ENCODE data around the gene RELA. TPM values are rescaled to one million over a fixed set of nuclear protein-coding genes. Genes with fewer than 3 reads are reported as not detected.

RELA gene
- total and polyA plus RNA-seq, 4 donors: 14.5 to 57.7 (median 41.7) TPM

- Histone ChIP-seq H3K27ac (ENCODE audit: low read depth, low read length) (no peak overlapping the region), H3K36me3 (ENCODE audit: control insufficient read depth, insufficient read depth, low read length) (peaks cover 67% of the 10 kb centered on the region)
Observed at GRCh38 chr11:65616575-65617001, 46.1 kb downstream of the RELA start.

GRCh38 chr11:65615950-65616574, 46.7 kb downstream of the RELA start:
- WGBS (ENCODE audit: insufficient coverage): 0% methylated on average over 42 of the region's 50 CpGs
- Histone ChIP-seq H3K9me3 (ENCODE audit: control insufficient read depth, insufficient read depth, low read length) (no peaks in the 10 kb centered on the region), H3K36me3 (ENCODE audit: control insufficient read depth, insufficient read depth, low read length) (peaks cover 67% of the 10 kb centered on the region), H3K27me3 (ENCODE audit: control insufficient read depth, insufficient read depth, low read length) (no peaks in the 10 kb centered on the region), H3K27ac (ENCODE audit: low read depth, low read length) (peak overlapping the region; percentile 74), H3K4me1 (ENCODE audit: control insufficient read depth, insufficient read depth, low read length) (peaks cover 54% of the 10 kb centered on the region), H3K4me3 (ENCODE audit: low read depth, low read length) (peak overlapping the region; percentile 85)
- DNase-seq (ENCODE audit: low read depth in 4 of 6, low spot score in 6 of 6): no peak

More at GRCh38 chr11:65616575-65617001, 46.1 kb downstream of the RELA start:
- H3K4me3 ChIP-seq (ENCODE audit: low read depth, low read length): peak overlapping the region; percentile 85
- WGBS (ENCODE audit: insufficient coverage): 81% methylated on average over 8 of the region's 10 CpGs
- peaks cover 49% of the 10 kb centered on the region for H3K4me1 ChIP-seq (ENCODE audit: control insufficient read depth, insufficient read depth, low read length)
- no peaks in the 10 kb centered on the region for H3K9me3 ChIP-seq (ENCODE audit: control insufficient read depth, insufficient read depth, low read length)
- no peak for DNase-seq (ENCODE audit: low read depth in 4 of 6, low spot score in 6 of 6)
- no peaks in the 10 kb centered on the region for H3K27me3 ChIP-seq (ENCODE audit: control insufficient read depth, insufficient read depth, low read length)

- Histone ChIP-seq H3K9me3 (ENCODE audit: control insufficient read depth, insufficient read depth, low read length) (no peaks in the 10 kb centered on the region), H3K4me1 (ENCODE audit: control insufficient read depth, insufficient read depth, low read length) (peaks cover 61% of the 10 kb centered on the region), H3K4me3 (ENCODE audit: low read depth, low read length) (peak within 1 kb of the TSS; percentile 85), H3K27me3 (ENCODE audit: control insufficient read depth, insufficient read depth, low read length) (no peaks in the 10 kb centered on the region), H3K36me3 (ENCODE audit: control insufficient read depth, insufficient read depth, low read length) (peaks cover 64% of the 10 kb centered on the region), H3K27ac (ENCODE audit: low read depth, low read length) (peak within 1 kb of the TSS; percentile 92)
- peak; percentile 100 for DNase-seq (ENCODE audit: low read depth in 4 of 6, low spot score in 6 of 6)
- under 1% methylated on average over 55 of the region's 55 CpGs for WGBS (ENCODE audit: insufficient coverage)
Observed at GRCh38 chr11:65615229-65615949, 47.3 kb downstream of the RELA start, which contains the start of gene PCNX3. TSS of gene PCNX3 (plus strand) at chr11:65615776. CDS start at chr11:65616312, 536 bp downstream.

GRCh38 chr11:65613091-65613928, 49.4 kb downstream of the RELA start:
- peaks cover 73% of the 10 kb centered on the region for H3K4me1 ChIP-seq (ENCODE audit: control insufficient read depth, insufficient read depth, low read length)
- H3K4me3 ChIP-seq (ENCODE audit: low read depth, low read length): peak overlapping the region; percentile 85
- WGBS (ENCODE audit: insufficient coverage): 44% methylated on average over 37 of the region's 43 CpGs
- H3K27me3 ChIP-seq (ENCODE audit: control insufficient read depth, insufficient read depth, low read length): no peaks in the 10 kb centered on the region
- H3K36me3 ChIP-seq (ENCODE audit: control insufficient read depth, insufficient read depth, low read length): peaks cover 56% of the 10 kb centered on the region
- DNase-seq (ENCODE audit: low read depth in 4 of 6, low spot score in 6 of 6): no peak
- peak overlapping the region; percentile 92 for H3K27ac ChIP-seq (ENCODE audit: low read depth, low read length)
- H3K9me3 ChIP-seq (ENCODE audit: control insufficient read depth, insufficient read depth, low read length): no peaks in the 10 kb centered on the region

GRCh38 chr11:65612691-65613090, 50.0 kb downstream of the RELA start:
- WGBS (ENCODE audit: insufficient coverage): 70% methylated on average over 7 of the region's 7 CpGs

GRCh38 chr11:65611758-65612603, 50.7 kb downstream of the RELA start:
- Histone ChIP-seq H3K27me3 (ENCODE audit: control insufficient read depth, insufficient read depth, low read length) (no peaks in the 10 kb centered on the region), H3K4me1 (ENCODE audit: control insufficient read depth, insufficient read depth, low read length) (peaks cover 79% of the 10 kb centered on the region), H3K4me3 (ENCODE audit: low read depth, low read length) (peak overlapping the region; percentile 85), H3K27ac (ENCODE audit: low read depth, low read length) (peak overlapping the region; percentile 92), H3K36me3 (ENCODE audit: control insufficient read depth, insufficient read depth, low read length) (peaks cover 53% of the 10 kb centered on the region), H3K9me3 (ENCODE audit: control insufficient read depth, insufficient read depth, low read length) (no peaks in the 10 kb centered on the region)
- DNase-seq (ENCODE audit: low read depth in 4 of 6, low spot score in 6 of 6): no peak
- 86% methylated on average over 11 of the region's 12 CpGs for WGBS (ENCODE audit: insufficient coverage)

More at GRCh38 chr11:65612691-65613090, 50.0 kb downstream of the RELA start:
- DNase-seq (ENCODE audit: low read depth in 4 of 6, low spot score in 6 of 6): no peak
- no peaks in the 10 kb centered on the region for H3K27me3 ChIP-seq (ENCODE audit: control insufficient read depth, insufficient read depth, low read length)
- peak overlapping the region; percentile 92 for H3K27ac ChIP-seq (ENCODE audit: low read depth, low read length)
- H3K4me1 ChIP-seq (ENCODE audit: control insufficient read depth, insufficient read depth, low read length): peaks cover 80% of the 10 kb centered on the region
- H3K36me3 ChIP-seq (ENCODE audit: control insufficient read depth, insufficient read depth, low read length): peaks cover 56% of the 10 kb centered on the region
- no peaks in the 10 kb centered on the region for H3K9me3 ChIP-seq (ENCODE audit: control insufficient read depth, insufficient read depth, low read length)
- peak overlapping the region; percentile 85 for H3K4me3 ChIP-seq (ENCODE audit: low read depth, low read length)

- Histone ChIP-seq H3K27me3 (ENCODE audit: control insufficient read depth, insufficient read depth, low read length) (no peaks in the 10 kb centered on the region), H3K36me3 (ENCODE audit: control insufficient read depth, insufficient read depth, low read length) (peaks cover 54% of the 10 kb centered on the region), H3K4me1 (ENCODE audit: control insufficient read depth, insufficient read depth, low read length) (peaks cover 78% of the 10 kb centered on the region), H3K4me3 (ENCODE audit: low read depth, low read length) (peak overlapping the region; percentile 85), H3K9me3 (ENCODE audit: control insufficient read depth, insufficient read depth, low read length) (no peaks in the 10 kb centered on the region), H3K27ac (ENCODE audit: low read depth, low read length) (peak overlapping the region; percentile 92)
- WGBS (ENCODE audit: insufficient coverage): 40% methylated on average over 2 of the region's 10 CpGs
- DNase-seq (ENCODE audit: low read depth in 4 of 6, low spot score in 6 of 6): peak in 1 of 6 donors; percentile 54
Observed at GRCh38 chr11:65611028-65611757, 51.5 kb downstream of the RELA start.

GRCh38 chr11:65610404-65610803, 52.3 kb downstream of the RELA start:
- Histone ChIP-seq H3K4me3 (ENCODE audit: low read depth, low read length) (peak overlapping the region; percentile 85), H3K4me1 (ENCODE audit: control insufficient read depth, insufficient read depth, low read length) (peaks cover 77% of the 10 kb centered on the region), H3K36me3 (ENCODE audit: control insufficient read depth, insufficient read depth, low read length) (peaks cover 60% of the 10 kb centered on the region), H3K27ac (ENCODE audit: low read depth, low read length) (peak overlapping the region; percentile 92), H3K9me3 (ENCODE audit: control insufficient read depth, insufficient read depth, low read length) (no peaks in the 10 kb centered on the region), H3K27me3 (ENCODE audit: control insufficient read depth, insufficient read depth, low read length) (no peaks in the 10 kb centered on the region)
- 59% methylated on average over 6 of the region's 6 CpGs for WGBS (ENCODE audit: insufficient coverage)
- no peak for DNase-seq (ENCODE audit: low read depth in 4 of 6, low spot score in 6 of 6)
